Glutamatergic neuron (in vitro differentiated cells): ENCODE results near the gene TWIST2. TPM values are rescaled to one million over a fixed set of nuclear protein-coding genes. Genes with fewer than 3 reads are reported as not detected.

ENCODE experiments used
- DNase-seq: peaks from one replicate; pipeline ENCODE4 v3.0.0; 2022
- H3K27ac Mint-ChIP-seq: one replicate; pipeline ENCODE4 v1.8.0; 2020; ENCODE audit warnings: mild to moderate bottlenecking, mixed read lengths, inconsistent platforms; ENCODE audit not compliant: unreplicated experiment
- H3K27me3 Mint-ChIP-seq: one replicate; pipeline ENCODE4 v1.8.0; 2020; ENCODE audit warnings: mild to moderate bottlenecking, moderate library complexity, mixed read lengths, inconsistent platforms; ENCODE audit not compliant: unreplicated experiment
- H3K36me3 Mint-ChIP-seq: one replicate; pipeline ENCODE4 v1.8.0; 2020; ENCODE audit warnings: mild to moderate bottlenecking, mixed read lengths, inconsistent platforms; ENCODE audit not compliant: unreplicated experiment
- H3K4me1 Mint-ChIP-seq: one replicate; pipeline ENCODE4 v1.8.0; 2020; ENCODE audit warnings: mild to moderate bottlenecking, low read depth, mixed read lengths, inconsistent platforms; ENCODE audit not compliant: unreplicated experiment
- H3K4me3 Mint-ChIP-seq: one replicate; pipeline ENCODE4 v1.8.0; 2020; ENCODE audit warnings: mild to moderate bottlenecking, mixed read lengths, inconsistent platforms; ENCODE audit not compliant: unreplicated experiment
- H3K9me3 Mint-ChIP-seq: one replicate; pipeline ENCODE4 v1.8.0; 2020; ENCODE audit warnings: mild to moderate bottlenecking, moderate library complexity, mixed read lengths, inconsistent platforms; ENCODE audit not compliant: unreplicated experiment
- CTCF ChIP-seq: fragments of 200-600 bp; sonication (generic); IDR thresholded peaks from one replicate; pipeline ENCODE4 v1.5.0; 2021; ENCODE audit not compliant: partially characterized antibody, unreplicated experiment
- total RNA-seq: library from RNA; stranded (reverse); fragmentation: NEBNext Ultra II Directional; extraction: Animal tissue kit (Norgen Biotek cat#: 25700); gene quantifications from one replicate; pipeline ENCODE4 v1.2.1, GENCODE V29; 2021; ENCODE audit not compliant: unreplicated experiment

The TWIST2 gene
- total RNA-seq, 1 donor from 2014 or later = not detected

GRCh38 chr2:238843476-238843875, 4.4 kb upstream of the TWIST2 start:
- Mint-ChIP-seq H3K36me3 (peaks cover 4% of the 10 kb centered on the region), H3K27ac (no peak overlapping the region), H3K4me1 (peaks cover 2% of the 10 kb centered on the region), H3K9me3 (no peaks in the 10 kb centered on the region), H3K4me3 (no peak overlapping the region), H3K27me3 (peaks cover 17% of the 10 kb centered on the region)
- no peak for DNase-seq
- no peak for TF ChIP-seq CTCF

- peaks cover 2% of the 10 kb centered on the region for H3K4me1 Mint-ChIP-seq
- no peaks in the 10 kb centered on the region for H3K36me3 Mint-ChIP-seq
- H3K27me3 Mint-ChIP-seq = peaks cover 19% of the 10 kb centered on the region
- peaks cover 2% of the 10 kb centered on the region for H3K9me3 Mint-ChIP-seq
- no peak overlapping the region for H3K27ac Mint-ChIP-seq
- DNase-seq = no peak
- H3K4me3 Mint-ChIP-seq = peak overlapping the region; percentile 39
- no peak for TF ChIP-seq CTCF
These were observed 2.1 kb upstream of the TWIST2 start for GRCh38 chr2:238845583-238846377.

DNA sequence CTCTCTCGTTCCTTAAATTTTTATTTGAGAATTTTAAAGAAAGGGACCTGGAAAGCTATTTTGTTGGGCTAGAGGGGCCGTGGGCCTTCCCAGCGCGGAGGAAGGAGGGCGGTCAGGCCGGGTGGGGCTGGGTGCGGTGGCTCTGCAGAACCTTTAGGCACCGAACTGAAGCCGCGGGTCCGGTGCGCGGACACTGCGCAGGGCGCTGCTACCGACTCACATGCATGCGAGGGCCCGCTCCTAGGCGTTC, 1.6 kb upstream of the TWIST2 start:
- TF ChIP-seq CTCF = no peak
- no peak for DNase-seq
- H3K27me3 Mint-ChIP-seq = peaks cover 19% of the 10 kb centered on the region
- peaks cover 2% of the 10 kb centered on the region for H3K4me1 Mint-ChIP-seq
- H3K36me3 Mint-ChIP-seq = no peaks in the 10 kb centered on the region
- H3K4me3 Mint-ChIP-seq = no peak overlapping the region
- no peak overlapping the region for H3K27ac Mint-ChIP-seq
- peaks cover 2% of the 10 kb centered on the region for H3K9me3 Mint-ChIP-seq

- H3K4me3 Mint-ChIP-seq = no peak overlapping the region
- peak; percentile 58 for DNase-seq
- no peak overlapping the region for H3K27ac Mint-ChIP-seq
- peaks cover 19% of the 10 kb centered on the region for H3K27me3 Mint-ChIP-seq
- TF ChIP-seq CTCF = no peak
- H3K9me3 Mint-ChIP-seq = peaks cover 2% of the 10 kb centered on the region
- peaks cover 2% of the 10 kb centered on the region for H3K4me1 Mint-ChIP-seq
- no peaks in the 10 kb centered on the region for H3K36me3 Mint-ChIP-seq
These were observed 1.1 kb upstream of the TWIST2 start for GRCh38 chr2:238846628-238847418.

GRCh38 chr2:238847419-238847801, 475 bp upstream of the TWIST2 start:
- Mint-ChIP-seq H3K27ac (no peak overlapping the region), H3K9me3 (peaks cover 2% of the 10 kb centered on the region), H3K27me3 (peaks cover 19% of the 10 kb centered on the region), H3K36me3 (no peaks in the 10 kb centered on the region), H3K4me1 (peaks cover 2% of the 10 kb centered on the region), H3K4me3 (no peak overlapping the region)
- DNase-seq = no peak
- TF ChIP-seq CTCF = no peak
